Measurements from ENCODE around the gene OR52W1.

Gene OR52W1

GRCh38 chr11:6199174-6199810 is at the start of gene OR52W1:
OR52W1 (plus strand) TSS chr11:6199224; CDS start chr11:6199224, 0 bp downstream.
- no peak for DNase-seq

- DNase-seq = no peak
Measured at GRCh38 chr11:6151117-6151516, 47.9 kb upstream of the OR52W1 start.

GRCh38 chr11:6152126-6152525 is 46.9 kb upstream of the OR52W1 start:
- no peak for DNase-seq

GRCh38 chr11:6156628-6157359 is 42.2 kb upstream of the OR52W1 start:
- no peak for DNase-seq

- no peak for DNase-seq
Measured at GRCh38 chr11:6170226-6170625, 28.8 kb upstream of the OR52W1 start, which contains the start of gene OR52B2. OR52B2 (minus strand) TSS chr11:6170326; CDS start chr11:6170326, 0 bp downstream.

GRCh38 chr11:6175440-6175839 is 23.6 kb upstream of the OR52W1 start:
- no peak for DNase-seq

GRCh38 chr11:6191742-6192141 is 7.3 kb upstream of the OR52W1 start:
- no peak for DNase-seq

GRCh38 chr11:6194065-6194581 is 4.9 kb upstream of the OR52W1 start:
- no peak for DNase-seq

GRCh38 chr11:6196396-6196795 is 2.6 kb upstream of the OR52W1 start:
- DNase-seq = no peak

- no peak for DNase-seq
Measured at GRCh38 chr11:6197466-6198200, 1.4 kb upstream of the OR52W1 start.

- no peak for DNase-seq
Measured at GRCh38 chr11:6200975-6201374, 2.0 kb downstream of the OR52W1 start.

GRCh38 chr11:6201481-6201880 is 2.5 kb downstream of the OR52W1 start:
- no peak for DNase-seq

GRCh38 chr11:6202041-6202440 is 3.0 kb downstream of the OR52W1 start:
- DNase-seq = no peak

GRCh38 chr11:6203327-6203726 is 4.3 kb downstream of the OR52W1 start:
- DNase-seq = no peak

GRCh38 chr11:6204706-6205105 is 5.7 kb downstream of the OR52W1 start:
- DNase-seq = no peak

GRCh38 chr11:6205366-6205765 is 6.3 kb downstream of the OR52W1 start, which contains the start of gene C11orf42:
C11orf42 (plus strand) TSS chr11:6205557; CDS start chr11:6205616, 59 bp downstream.
- DNase-seq = no peak

- DNase-seq = no peak
Measured at GRCh38 chr11:6206456-6207180, 7.6 kb downstream of the OR52W1 start.

GRCh38 chr11:6209801-6210200 is 10.8 kb downstream of the OR52W1 start:
- DNase-seq = no peak

- DNase-seq = no peak
Measured at GRCh38 chr11:6210274-6210955, 11.4 kb downstream of the OR52W1 start.

- DNase-seq = no peak
Measured at GRCh38 chr11:6214530-6214929, 15.5 kb downstream of the OR52W1 start.

- DNase-seq = no peak
Measured at GRCh38 chr11:6216501-6216900, 17.5 kb downstream of the OR52W1 start.

GRCh38 chr11:6217722-6218121 is 18.7 kb downstream of the OR52W1 start:
- no peak for DNase-seq

Measured in hippocampal formation (tissue), 2 donors.